Breast epithelium (tissue), 4 donors: Measurements from ENCODE around the gene GNA12. TPM values are rescaled to one million over a fixed set of nuclear protein-coding genes. Genes with fewer than 3 reads are reported as not detected.

Experiments
- DNase-seq, 2 donors: peaks; one replicate each; pipeline ENCODE4 v3.0.0-alpha.2; 2019; ENCODE audit warnings: low spot score in 2 of 2
- H3K27ac ChIP-seq, 2 donors: fragments of 200-600 bp; sonication (generic) in 1 of 2; one replicate each; pipeline ENCODE4 v1.5.1; 2016 to 2019; ENCODE audit warnings: mild to moderate bottlenecking in 1 of 2
- H3K27me3 ChIP-seq, 2 donors: fragments of 200-600 bp; sonication (generic) in 1 of 2; one replicate each; pipeline versions ENCODE4 v1.5.1 to v1.6.0; 2017 to 2019; ENCODE audit warnings: control low read depth in 1 of 2, mild to moderate bottlenecking in 1 of 2
- H3K36me3 ChIP-seq: fragments of 200-600 bp; one replicate; pipeline ENCODE4 v1.5.1; 2019
- H3K4me1 ChIP-seq, 2 donors: fragments of 200-600 bp; sonication (generic); one replicate each; pipeline ENCODE4 v1.5.1; 2016 to 2019; ENCODE audit warnings: control low read depth in 1 of 2
- H3K4me3 ChIP-seq, 3 donors: fragments of 200-600 bp; sonication (generic); 1 replicate in 2 of 3; 2 replicates in 1 of 3; pipeline ENCODE4 v1.5.1; 2016 to 2019; ENCODE audit warnings: mild to moderate bottlenecking in 3 of 3, moderate library complexity in 2 of 3
- H3K9me3 ChIP-seq, 2 donors: fragments of 200-600 bp; sonication (generic) in 1 of 2; one replicate each; pipeline ENCODE4 v1.5.1; 2016 to 2019; ENCODE audit warnings: control low read depth in 1 of 2
- CTCF ChIP-seq, 3 donors: fragments of 450-650 bp; IDR thresholded peaks; one replicate each; pipeline ENCODE4 v1.5.1; 2016 to 2017; ENCODE audit warnings: antibody characterized with exemption in 3 of 3, mild to moderate bottlenecking in 3 of 3, moderate library complexity in 3 of 3
- POLR2A ChIP-seq: fragments of 450-650 bp; IDR thresholded peaks from one replicate; pipeline ENCODE4 v1.6.1; 2016; ENCODE audit warnings: antibody characterized with exemption, mild to moderate bottlenecking, moderate library complexity
- POLR2AphosphoS5 ChIP-seq, 3 donors: sonication (generic); formaldehyde crosslinking; IDR thresholded peaks; one replicate each; pipeline ENCODE4 v1.6.1; 2017; ENCODE audit warnings: antibody characterized with exemption in 3 of 3
- intact Hi-C: fragments of 100-400 bp; cut with DNase I; formaldehyde crosslinking; loops from one replicate; pipeline ENCODE4 v1.15.1; 2023; ENCODE audit warnings: low total_unique reads
- total RNA-seq, 3 donors: library from RNA; depleted of rRNA; stranded (reverse); fragments of >200 nt; gene quantifications; one replicate each; pipeline ENCODE4 v1.1.0, GENCODE V29; 2016

GNA12 gene
- total RNA-seq, 3 donors from 2014 or later, result 11.3 to 31.4 (median 24.9) TPM

GRCh38 chr7:2723138-2723850 lies 120.8 kb downstream of the GNA12 start:
- no peak for DNase-seq
- no peaks in the 10 kb centered on the region for H3K4me1 ChIP-seq
- no peaks in the 10 kb centered on the region for H3K36me3 ChIP-seq
- H3K27me3 ChIP-seq, result no peaks in the 10 kb centered on the region
- intact Hi-C loops, result no loop called here
- H3K9me3 ChIP-seq, result no peaks in the 10 kb centered on the region
- no peak for TF ChIP-seq CTCF (IDR thresholded peaks at IDR 0.05)
- no peak for TF ChIP-seq POLR2A
- no peak for TF ChIP-seq POLR2AphosphoS5 (IDR thresholded peaks at IDR 0.05)
- no peak overlapping the region for H3K4me3 ChIP-seq
- H3K27ac ChIP-seq, result no peak overlapping the region

GRCh38 chr7:2722591-2722990 lies 121.5 kb downstream of the GNA12 start:
- H3K36me3 ChIP-seq, result no peaks in the 10 kb centered on the region
- no peak for DNase-seq
- TF ChIP-seq CTCF (IDR thresholded peaks at IDR 0.05) (no peak), POLR2AphosphoS5 (IDR thresholded peaks at IDR 0.05) (no peak), POLR2A (no peak)

GRCh38 chr7:2721842-2722241 lies 122.3 kb downstream of the GNA12 start:
- no peaks in the 10 kb centered on the region for H3K27me3 ChIP-seq
- DNase-seq, result no peak
- intact Hi-C loops, result no loop called here
- no peaks in the 10 kb centered on the region for H3K9me3 ChIP-seq
- no peaks in the 10 kb centered on the region for H3K36me3 ChIP-seq
- TF ChIP-seq POLR2AphosphoS5 (IDR thresholded peaks at IDR 0.05) (no peak), CTCF (IDR thresholded peaks at IDR 0.05) (no peak), POLR2A (no peak)
- no peak overlapping the region for H3K27ac ChIP-seq
- H3K4me3 ChIP-seq, result no peak overlapping the region
- H3K4me1 ChIP-seq, result no peaks in the 10 kb centered on the region

More at GRCh38 chr7:2722591-2722990, 121.5 kb downstream of the GNA12 start:
- no peaks in the 10 kb centered on the region for H3K4me1 ChIP-seq
- H3K27ac ChIP-seq, result no peak overlapping the region
- no peaks in the 10 kb centered on the region for H3K27me3 ChIP-seq
- H3K9me3 ChIP-seq, result no peaks in the 10 kb centered on the region
- H3K4me3 ChIP-seq, result no peak overlapping the region
- intact Hi-C loops, result no loop called here

GRCh38 chr7:2720024-2720423 lies 124.1 kb downstream of the GNA12 start:
- intact Hi-C loops, result no loop called here
- Histone ChIP-seq H3K36me3 (no peaks in the 10 kb centered on the region), H3K4me3 (no peak overlapping the region)

More at GRCh38 chr7:2720024-2720423, 124.1 kb downstream of the GNA12 start:
- no peak for DNase-seq
- H3K4me1 ChIP-seq, result peaks cover 0 to 3% of the 10 kb centered on the region in 2 donors
- H3K27me3 ChIP-seq, result no peaks in the 10 kb centered on the region
- TF ChIP-seq POLR2AphosphoS5 (IDR thresholded peaks at IDR 0.05), result no peak
- no peak for TF ChIP-seq POLR2A
- TF ChIP-seq CTCF (IDR thresholded peaks at IDR 0.05), result no peak
- no peak overlapping the region for H3K27ac ChIP-seq
- no peaks in the 10 kb centered on the region for H3K9me3 ChIP-seq
